HTERT RPE-1 (cell line): ENCODE results near the gene NPHP1.
"Not testable (repeated sequence)": the region's sequence is repeated elsewhere in the genome, so short reads cannot be mapped to it uniquely, and the experiment has no call there.

ENCODE experiments used
- in situ Hi-C: fragments of 300-500 bp; cut with MboI; formaldehyde crosslinking; loops from 4 replicates; pipeline ENCODE4 v1.14.3; 2020; ENCODE audit warnings: low sequenced_read_pairs

The NPHP1 gene

GRCh38 chr2:110198016-110198415 is 6.8 kb downstream of the NPHP1 start:
- in situ Hi-C loops, result no loop called here

- in situ Hi-C loops, result no loop called here
Measured at GRCh38 chr2:110197452-110197851, 7.4 kb downstream of the NPHP1 start.

GRCh38 chr2:110190169-110190568 is 14.6 kb downstream of the NPHP1 start:
- in situ Hi-C loops, result not testable (repeated sequence)

- in situ Hi-C loops, result no loop called here
Measured at GRCh38 chr2:110182449-110182848, 22.4 kb downstream of the NPHP1 start.

GRCh38 chr2:110180036-110180435 is 24.8 kb downstream of the NPHP1 start:
- in situ Hi-C loops, result no loop called here

GRCh38 chr2:110173523-110173922 is 31.3 kb downstream of the NPHP1 start:
- in situ Hi-C loops, result no loop called here

GRCh38 chr2:110172506-110172905 is 32.3 kb downstream of the NPHP1 start:
- in situ Hi-C loops, result no loop called here

GRCh38 chr2:110170102-110170501 is 34.7 kb downstream of the NPHP1 start:
- in situ Hi-C loops, result no loop called here

GRCh38 chr2:110167326-110168000 is 37.4 kb downstream of the NPHP1 start:
- in situ Hi-C loops, result no loop called here

- in situ Hi-C loops, result no loop called here
Measured at GRCh38 chr2:110166266-110166665, 38.5 kb downstream of the NPHP1 start.

GRCh38 chr2:110157153-110157793 is 47.5 kb downstream of the NPHP1 start:
- in situ Hi-C loops, result no loop called here

GRCh38 chr2:110154828-110155227 is 50.0 kb downstream of the NPHP1 start:
- in situ Hi-C loops, result not testable (repeated sequence)

GRCh38 chr2:110154188-110154587 is 50.6 kb downstream of the NPHP1 start:
- in situ Hi-C loops, result not testable (repeated sequence)

GRCh38 chr2:110153416-110153815 is 51.4 kb downstream of the NPHP1 start:
- in situ Hi-C loops, result no loop called here

GRCh38 chr2:110152943-110153342 is 51.9 kb downstream of the NPHP1 start:
- in situ Hi-C loops, result no loop called here

GRCh38 chr2:110149330-110150220 is 55.2 kb downstream of the NPHP1 start:
- in situ Hi-C loops, result no loop called here

- in situ Hi-C loops, result no loop called here
Measured at GRCh38 chr2:110146945-110147332, 57.9 kb downstream of the NPHP1 start.

- in situ Hi-C loops, result no loop called here
Measured at GRCh38 chr2:110146183-110146944, 58.4 kb downstream of the NPHP1 start.

- in situ Hi-C loops, result no loop called here
Measured at GRCh38 chr2:110143982-110144381, 60.8 kb downstream of the NPHP1 start.

- in situ Hi-C loops, result no loop called here
Measured at GRCh38 chr2:110140401-110140800, 64.4 kb downstream of the NPHP1 start.

- in situ Hi-C loops, result no loop called here
Measured at GRCh38 chr2:110134025-110134424, 70.8 kb downstream of the NPHP1 start.
